HepG2 (cell line): Measurements from ENCODE around the gene FAM131A. TPM values are rescaled to one million over a fixed set of nuclear protein-coding genes. Genes with fewer than 3 reads are reported as not detected.

Experiments used
- CEBPB ChIP-seq: IDR thresholded peaks from 2 replicates; pipeline ENCODE4 v1.6.1; 2011; ENCODE audit warnings: low read depth, low read length, improper control_type of control experiment, borderline replicate concordance
- DNMT3B ChIP-seq: conservative IDR thresholded peaks from 2 replicates; pipeline ENCODE4 v1.6.1; 2016; ENCODE audit warnings: missing biosample characterization, control low read depth
- GRHL1 ChIP-seq: sonication (generic); formaldehyde crosslinking; conservative IDR thresholded peaks from 2 replicates; pipeline ENCODE4 v1.8.0; 2022; ENCODE audit warnings: missing genetic modification reagents
- HINFP ChIP-seq: sonication (generic); formaldehyde crosslinking; IDR thresholded peaks from 2 replicates; pipeline ENCODE4 v1.4.0; 2020; ENCODE audit warnings: low read depth, mild to moderate bottlenecking, missing genetic modification reagents
- HMGXB4 ChIP-seq, 2 experiments: sonication (generic) in 1 of 2; formaldehyde crosslinking in 1 of 2; IDR thresholded peaks; 2 replicates each; pipeline versions ENCODE4 v1.4.0 to v1.6.1; 2018 to 2020; ENCODE audit warnings: missing genetic modification reagents in 2 of 2, borderline replicate concordance in 1 of 2, low read depth in 1 of 2, mild to moderate bottlenecking in 1 of 2, missing biosample characterization in 1 of 2
- NCOA5 ChIP-seq: sonication (generic); formaldehyde crosslinking; IDR thresholded peaks from 2 replicates; pipeline ENCODE4 v1.4.0; 2020; ENCODE audit warnings: missing genetic modification reagents
- XRCC5 ChIP-seq: fragments of 200-400 bp; formaldehyde crosslinking; optimal IDR thresholded peaks from 2 replicates; pipeline ENCODE3; 2017; ENCODE audit warnings: mild to moderate bottlenecking, low read length
- ZBTB37 ChIP-seq: sonication (generic); formaldehyde crosslinking; IDR thresholded peaks from 2 replicates; pipeline ENCODE4 v1.4.0; 2020; ENCODE audit warnings: mild to moderate bottlenecking, missing genetic modification reagents
- ZBTB7A ChIP-seq: sonication (generic); formaldehyde crosslinking; IDR thresholded peaks from 2 replicates; pipeline ENCODE4 v1.8.0; 2022; ENCODE audit warnings: mild to moderate bottlenecking, missing genetic modification reagents
- ZGPAT ChIP-seq: IDR thresholded peaks from 2 replicates; pipeline ENCODE4 v1.6.1; 2016; ENCODE audit warnings: mild to moderate bottlenecking
- ZNF205 ChIP-seq: IDR thresholded peaks from 2 replicates; pipeline ENCODE4 v1.6.1; 2018; ENCODE audit warnings: missing biosample characterization, missing genetic modification reagents
- ZNF382 ChIP-seq: sonication (generic); formaldehyde crosslinking; IDR thresholded peaks from 2 replicates; pipeline ENCODE4 v1.5.0; 2020; ENCODE audit warnings: missing genetic modification reagents, mild to moderate bottlenecking, borderline replicate concordance
- ZNF468 ChIP-seq: sonication (generic); formaldehyde crosslinking; IDR thresholded peaks from 2 replicates; pipeline ENCODE4 v1.8.0; 2022; ENCODE audit warnings: mild to moderate bottlenecking, moderate library complexity, missing genetic modification reagents
- ZNF841 ChIP-seq: sonication (generic); formaldehyde crosslinking; IDR thresholded peaks from 2 replicates; pipeline ENCODE4 v1.8.1; 2023; ENCODE audit warnings: missing genetic modification reagents, borderline replicate concordance
- polyA plus RNA-seq, 8 experiments: library from polyadenylated mRNA; depleted of rRNA in 3 of 8; stranded (reverse) in 7 of 8; unstranded in 1 of 8; fragments of >200 nt; fragmentation: Illumina TruSeq in 4 of 8; extraction: Trizol in 4 of 8; gene quantifications; 2 replicates each; pipeline versions ENCODE4 v1.2.1 to v1.2.3, GENCODE V29; 2011 to 2016; ENCODE audit warnings: low read depth in 4 of 8, missing spikeins in 1 of 8, mixed read lengths in 1 of 8; ENCODE audit not compliant: insufficient read depth in 1 of 8
- total RNA-seq, 5 experiments: library from RNA; depleted of rRNA; stranded (reverse); fragments of >200 nt; fragmentation: Illumina TruSeq; extraction: Trizol; gene quantifications; 2 replicates each; pipeline ENCODE4 v1.2.3, GENCODE V29; 2016; ENCODE audit warnings: low read depth in 1 of 5

The FAM131A gene
- total and polyA plus RNA-seq, 2 of the 13 experiments (the other 11 are each of a cell fraction or from before 2014, with no cell fraction given), result 9.2 to 9.3 TPM

- TF ChIP-seq HINFP (CRISPR knock-in tag), result peak; percentile 27; the same call in 1 of the 2 replicates
- TF ChIP-seq XRCC5, result no peak
- TF ChIP-seq ZBTB37 (CRISPR knock-in tag), result no peak
- no peak for TF ChIP-seq GRHL1 (CRISPR knock-in tag)
- TF ChIP-seq ZGPAT (CRISPR knock-in tag), result peak; percentile 83
- TF ChIP-seq ZNF382, result no peak
- TF ChIP-seq DNMT3B, result no peak
- peak; percentile 50 to 68; a peak in 3 of 4 replicates for TF ChIP-seq HMGXB4 (CRISPR knock-in tag; IDR thresholded peaks at IDR 0.05; ENCODE audit: borderline replicate concordance in 1 of 2, low read depth in 1 of 2)
- TF ChIP-seq ZBTB7A, result 0 out of 2 replicates have a peak, but pooled peaks have one; percentile 28
- no peak for TF ChIP-seq ZNF841 (CRISPR knock-in tag)
- no peak for TF ChIP-seq NCOA5
- peak; percentile 36; the same call in 1 of the 2 replicates for TF ChIP-seq CEBPB
- TF ChIP-seq ZNF205 (CRISPR knock-in tag), result no peak
- 0 out of 2 replicates have a peak, but pooled peaks have one; percentile 53 for TF ChIP-seq ZNF468 (CRISPR knock-in tag)
Observed at GRCh38 chr3:184335661-184336546, 1.5 kb upstream of the FAM131A start (continued).
